CD4-positive, CD25-positive, alpha-beta regulatory T cell (primary cell): ENCODE measurements around the gene SORCS1. TPM values are rescaled to one million over a fixed set of nuclear protein-coding genes. Genes with fewer than 3 reads are reported as not detected.
A peak's percentile ranks its signal among the peaks of the same experiment; 100 is the strongest.

Source experiments
- ATAC-seq, 2 donors: fragments of 150-1000 bp; cut with Tn5 transposase; one replicate each; pipeline ENCODE4 v1.10.0; 2021; ENCODE audit warnings: low read depth in 2 of 2, moderate number of reproducible peaks in 2 of 2, moderate library complexity in 1 of 2
- DNase-seq, 3 donors: peaks; one replicate each; pipeline versions ENCODE4 v3.0.0 to v3.0.0-alpha.2; 2012 to 2022; ENCODE audit warnings: mixed read lengths in 1 of 3
- H3K27ac ChIP-seq: one replicate; pipeline ENCODE4 v1.7.0; 2013; ENCODE audit warnings: mild to moderate bottlenecking, low read length; ENCODE audit not compliant: insufficient read depth, poor library complexity, severe bottlenecking
- H3K27me3 ChIP-seq: one replicate; pipeline ENCODE4 v1.7.0; 2013; ENCODE audit warnings: low read length; ENCODE audit not compliant: control insufficient read depth, insufficient read depth
- H3K36me3 ChIP-seq: one replicate; pipeline ENCODE4 v1.7.0; 2013; ENCODE audit warnings: mild to moderate bottlenecking, low read length, moderate library complexity; ENCODE audit not compliant: control insufficient read depth, insufficient read depth
- H3K4me1 ChIP-seq: 2 replicates; pipeline ENCODE4 v1.7.0; 2013; ENCODE audit warnings: mild to moderate bottlenecking, low read length; ENCODE audit not compliant: insufficient read depth, control insufficient read depth, poor library complexity, severe bottlenecking
- H3K4me3 ChIP-seq: one replicate; pipeline ENCODE4 v1.7.0; 2013; ENCODE audit warnings: low read depth, mild to moderate bottlenecking, low read length, moderate library complexity
- H3K9me3 ChIP-seq, 2 experiments: 1 replicate in 1 of 2; 2 replicates in 1 of 2; pipeline ENCODE4 v1.7.0; 2013; ENCODE audit warnings: low read length in 2 of 2, mild to moderate bottlenecking in 1 of 2, moderate library complexity in 1 of 2; ENCODE audit not compliant: control insufficient read depth in 2 of 2
- H3K27ac Mint-ChIP-seq, 3 donors: one replicate each; pipeline ENCODE4 v1.8.0; 2020 to 2022; ENCODE audit warnings: mild to moderate bottlenecking in 3 of 3, mixed read lengths in 3 of 3, moderate library complexity in 2 of 3
- H3K27me3 Mint-ChIP-seq: one replicate; pipeline ENCODE4 v1.8.0; 2022; ENCODE audit warnings: mild to moderate bottlenecking, mixed read lengths
- H3K36me3 Mint-ChIP-seq: one replicate; pipeline ENCODE4 v1.8.0; 2020; ENCODE audit warnings: mixed read lengths
- H3K4me1 Mint-ChIP-seq, 4 donors: one replicate each; pipeline ENCODE4 v1.8.0; 2020 to 2022; ENCODE audit warnings: mixed read lengths in 4 of 4, mild to moderate bottlenecking in 1 of 4
- H3K4me3 Mint-ChIP-seq, 4 donors: one replicate each; pipeline ENCODE4 v1.8.0; 2020 to 2022; ENCODE audit warnings: mild to moderate bottlenecking in 4 of 4, mixed read lengths in 4 of 4, moderate library complexity in 3 of 4
- H3K9me3 Mint-ChIP-seq, 7 donors: one replicate each; pipeline ENCODE4 v1.8.0; 2020 to 2022; ENCODE audit warnings: mixed read lengths in 7 of 7, mild to moderate bottlenecking in 3 of 7, moderate library complexity in 2 of 7
- polyA plus RNA-seq, 4 donors: library from polyadenylated mRNA; unstranded; fragments of 300-500 nt; fragmentation: Illumina TruSeq; gene quantifications; one replicate each; pipeline ENCODE4 v1.2.3, GENCODE V29; 2021
- total RNA-seq: library from RNA; stranded (reverse); gene quantifications from one replicate; pipeline ENCODE4 v1.2.3, GENCODE V29; 2022

Gene SORCS1
- total and polyA plus RNA-seq, 5 donors from 2014 or later = not detected

DNA sequence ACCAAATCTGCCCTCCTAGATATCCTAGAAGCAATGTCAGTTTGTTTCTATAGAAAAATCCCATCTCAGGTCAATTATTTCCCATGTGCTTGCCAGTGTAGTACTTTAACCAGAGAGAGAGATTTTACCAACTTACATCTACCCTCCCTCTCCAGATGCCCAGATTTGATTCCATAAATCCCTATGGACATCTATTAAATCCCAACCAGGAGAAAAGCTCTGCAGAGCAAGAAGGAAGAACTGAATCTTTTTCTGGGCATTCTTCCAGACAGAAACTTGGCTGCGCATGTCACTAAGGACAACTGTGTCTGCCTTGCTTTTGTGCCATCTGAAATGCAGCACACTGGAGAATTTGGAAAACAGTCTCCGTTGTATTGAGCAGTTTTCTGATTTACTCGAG lies 597.6 kb downstream of the SORCS1 start:
- H3K4me3 Mint-ChIP-seq = no peak overlapping the region
- no peaks in the 10 kb centered on the region for H3K36me3 ChIP-seq
- no peaks in the 10 kb centered on the region for H3K27me3 ChIP-seq
- no peak for DNase-seq
- H3K4me1 Mint-ChIP-seq = no peaks in the 10 kb centered on the region
- no peaks in the 10 kb centered on the region for H3K27me3 Mint-ChIP-seq
- H3K4me3 ChIP-seq = no peak overlapping the region
- H3K9me3 Mint-ChIP-seq = peaks cover 0 to 9% (median 5%) of the 10 kb centered on the region in 7 donors
- H3K27ac Mint-ChIP-seq = peak overlapping the region in 1 of 3 donors; percentile 17
- H3K36me3 Mint-ChIP-seq = no peaks in the 10 kb centered on the region
- H3K27ac ChIP-seq = no peak overlapping the region
- H3K9me3 ChIP-seq = no peaks in the 10 kb centered on the region
- ATAC-seq = no peak
- no peaks in the 10 kb centered on the region for H3K4me1 ChIP-seq

DNA sequence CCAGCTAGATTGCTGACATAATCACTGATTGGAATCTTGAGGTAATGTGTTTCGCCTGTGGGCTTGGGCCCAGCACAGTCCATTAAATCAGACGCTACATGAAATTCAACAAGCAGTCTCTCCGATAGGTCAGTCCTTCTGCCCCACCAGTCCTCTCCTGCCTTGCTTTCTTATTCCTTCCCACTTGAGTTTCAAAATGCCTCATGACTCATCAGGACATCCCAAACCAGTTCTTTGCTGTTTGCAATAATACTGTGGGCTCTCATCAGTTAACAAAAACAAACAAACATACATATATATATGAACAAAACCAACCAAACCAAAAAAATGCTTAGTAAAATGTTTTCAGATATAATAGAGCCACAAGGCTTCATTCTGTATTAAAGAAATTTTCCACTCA lies 599.0 kb downstream of the SORCS1 start:
- DNase-seq (no peak), ATAC-seq (no peak)
- H3K9me3 ChIP-seq = no peaks in the 10 kb centered on the region
- no peaks in the 10 kb centered on the region for H3K36me3 ChIP-seq
- Mint-ChIP-seq H3K4me1 (no peaks in the 10 kb centered on the region), H3K4me3 (no peak overlapping the region), H3K27me3 (no peaks in the 10 kb centered on the region), H3K9me3 (peaks cover 0 to 9% (median 5%) of the 10 kb centered on the region in 7 donors), H3K36me3 (no peaks in the 10 kb centered on the region), H3K27ac (no peak overlapping the region)
- no peaks in the 10 kb centered on the region for H3K27me3 ChIP-seq
- H3K27ac ChIP-seq = no peak overlapping the region
- no peaks in the 10 kb centered on the region for H3K4me1 ChIP-seq
- H3K4me3 ChIP-seq = no peak overlapping the region

DNA sequence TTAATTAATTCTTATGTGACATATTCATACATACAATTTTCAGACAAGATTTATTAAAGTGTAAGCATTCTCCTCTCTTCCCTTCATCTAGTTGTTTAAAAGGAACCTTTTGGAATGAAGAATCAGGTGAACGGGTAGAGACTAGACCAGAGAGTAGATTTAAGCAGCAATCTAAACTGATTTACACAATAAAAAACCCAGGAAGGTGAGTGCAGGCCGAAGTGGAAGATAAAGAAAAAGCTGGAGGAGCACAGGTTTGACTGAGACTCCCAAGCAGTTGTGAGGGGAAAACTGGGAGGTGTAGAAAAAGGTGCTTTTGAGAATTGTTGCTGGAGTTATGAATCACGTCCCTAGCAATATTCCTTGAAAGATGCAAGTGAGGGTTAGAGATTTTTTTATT lies 601.1 kb downstream of the SORCS1 start:
- H3K36me3 Mint-ChIP-seq = no peaks in the 10 kb centered on the region
- H3K4me3 Mint-ChIP-seq = no peak overlapping the region
- Histone ChIP-seq H3K27ac (no peak overlapping the region), H3K4me3 (no peak overlapping the region), H3K9me3 (peaks cover 0 to 4% of the 10 kb centered on the region in 2 experiments), H3K36me3 (no peaks in the 10 kb centered on the region), H3K4me1 (no peaks in the 10 kb centered on the region), H3K27me3 (no peaks in the 10 kb centered on the region)
- no peak for DNase-seq
- H3K27ac Mint-ChIP-seq = no peak overlapping the region
- no peak for ATAC-seq
- peaks cover 0 to 19% (median 7%) of the 10 kb centered on the region in 7 donors for H3K9me3 Mint-ChIP-seq
- H3K4me1 Mint-ChIP-seq = no peaks in the 10 kb centered on the region
- H3K27me3 Mint-ChIP-seq = no peaks in the 10 kb centered on the region

DNA sequence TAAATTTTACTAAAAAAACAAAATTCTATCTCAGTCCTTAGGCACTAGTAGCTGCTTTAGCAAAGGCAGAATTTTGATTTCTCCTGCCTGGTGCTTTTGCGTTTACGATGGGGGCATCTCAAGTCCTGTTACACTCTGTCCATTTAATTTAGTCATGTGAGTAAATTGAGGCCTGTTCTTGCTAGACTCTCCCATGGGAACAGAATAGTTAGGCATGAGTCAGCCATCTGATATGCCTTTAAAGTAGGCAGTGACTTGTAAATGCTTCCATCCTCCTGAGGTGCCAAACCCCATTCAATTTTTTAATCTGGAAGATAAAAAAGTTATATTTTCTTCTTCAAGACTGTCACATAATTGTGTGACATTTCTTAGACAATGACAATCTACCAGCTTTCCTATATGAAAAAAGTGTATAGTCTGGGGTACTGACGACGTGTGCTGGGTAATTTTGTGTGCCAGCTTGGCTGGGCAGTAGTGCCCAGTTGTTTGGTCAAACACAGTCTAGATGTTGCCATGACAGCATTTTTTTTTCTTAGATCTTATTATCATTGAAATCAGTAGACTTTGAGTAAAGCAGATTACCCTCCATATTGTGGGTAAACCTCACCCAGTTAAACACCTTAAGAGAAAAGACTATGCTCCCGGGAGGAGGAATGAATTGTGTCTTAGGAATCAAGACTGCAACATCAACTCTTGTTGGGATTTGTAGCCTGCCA lies 603.4 kb downstream of the SORCS1 start:
- DNase-seq (no peak), ATAC-seq (no peak)
- no peak overlapping the region for H3K27ac Mint-ChIP-seq
- Histone ChIP-seq H3K4me3 (no peak overlapping the region), H3K4me1 (no peaks in the 10 kb centered on the region), H3K27ac (no peak overlapping the region), H3K9me3 (peaks cover 0 to 4% of the 10 kb centered on the region in 2 experiments), H3K36me3 (no peaks in the 10 kb centered on the region), H3K27me3 (no peaks in the 10 kb centered on the region)
- H3K36me3 Mint-ChIP-seq = no peaks in the 10 kb centered on the region
- no peaks in the 10 kb centered on the region for H3K27me3 Mint-ChIP-seq
- H3K4me1 Mint-ChIP-seq = no peaks in the 10 kb centered on the region
- H3K9me3 Mint-ChIP-seq = peaks cover 0 to 24% (median 8%) of the 10 kb centered on the region in 7 donors
- no peak overlapping the region for H3K4me3 Mint-ChIP-seq

DNA sequence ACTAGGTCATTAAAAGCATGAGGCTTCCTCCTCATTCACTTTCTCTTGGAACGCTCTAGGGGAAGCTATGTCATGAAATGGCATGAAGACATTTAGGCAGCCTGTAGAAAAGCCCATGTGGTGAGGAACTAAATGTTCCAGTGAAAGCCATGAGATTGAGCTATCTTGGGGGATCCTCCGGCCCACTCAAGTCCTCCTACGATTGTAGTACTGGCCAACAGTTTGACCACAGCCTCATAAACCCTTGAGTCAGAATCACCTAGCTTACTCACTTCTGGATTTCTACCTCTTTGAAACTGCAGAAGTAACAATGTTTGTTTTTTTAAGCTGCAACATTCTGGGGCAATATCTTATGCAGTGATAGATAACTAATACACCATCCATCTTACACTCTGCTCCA lies 605.1 kb downstream of the SORCS1 start:
- H3K9me3 Mint-ChIP-seq = peaks cover 0 to 21% (median 4%) of the 10 kb centered on the region in 7 donors
- no peaks in the 10 kb centered on the region for H3K36me3 Mint-ChIP-seq
- Histone ChIP-seq H3K9me3 (peaks cover 0 to 4% of the 10 kb centered on the region in 2 experiments), H3K36me3 (no peaks in the 10 kb centered on the region), H3K4me1 (no peaks in the 10 kb centered on the region), H3K27me3 (no peaks in the 10 kb centered on the region), H3K4me3 (no peak overlapping the region), H3K27ac (no peak overlapping the region)
- DNase-seq (no peak), ATAC-seq (no peak)
- H3K4me1 Mint-ChIP-seq = no peaks in the 10 kb centered on the region
- no peak overlapping the region for H3K4me3 Mint-ChIP-seq
- H3K27ac Mint-ChIP-seq = no peak overlapping the region
- no peaks in the 10 kb centered on the region for H3K27me3 Mint-ChIP-seq

DNA sequence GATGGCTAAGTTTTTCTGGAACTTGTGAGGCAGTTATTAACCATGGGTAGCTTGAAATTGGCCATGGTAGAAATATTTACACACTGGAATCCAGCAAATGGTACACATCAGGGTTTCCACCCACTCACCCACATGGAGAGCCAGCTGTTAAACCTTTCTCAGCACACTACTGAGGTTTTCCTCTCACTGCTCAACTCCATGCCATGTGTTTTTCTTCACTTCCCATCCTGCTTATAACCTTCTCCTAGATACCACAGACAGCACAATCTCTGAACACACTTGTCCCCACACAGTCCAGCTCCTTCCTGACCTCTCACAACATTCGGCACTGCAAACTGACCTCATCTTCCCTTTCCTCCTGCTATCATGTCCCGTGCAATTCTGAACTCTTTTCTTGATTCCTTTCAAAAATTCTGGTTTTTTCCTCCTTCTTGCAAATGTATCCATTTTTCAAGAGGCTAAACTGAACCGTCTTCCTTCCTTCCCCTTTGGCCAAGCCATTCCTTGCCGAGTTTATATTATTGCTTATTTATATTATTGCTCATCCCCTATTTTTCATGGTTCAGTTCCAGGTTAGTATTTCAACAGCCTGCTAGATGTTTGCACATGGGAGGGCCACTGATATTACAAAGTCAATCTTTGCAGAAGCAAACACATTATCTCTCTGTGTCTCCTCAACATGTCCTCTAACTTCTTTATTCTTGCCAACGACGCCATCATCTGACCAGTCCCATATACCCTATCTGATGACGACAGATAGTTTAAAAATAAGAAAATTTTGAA lies 606.4 kb downstream of the SORCS1 start:
- ATAC-seq (no peak), DNase-seq (no peak)
- Mint-ChIP-seq H3K4me1 (no peaks in the 10 kb centered on the region), H3K27me3 (no peaks in the 10 kb centered on the region), H3K27ac (no peak overlapping the region), H3K9me3 (peaks cover 0 to 18% (median 4%) of the 10 kb centered on the region in 7 donors), H3K4me3 (no peak overlapping the region), H3K36me3 (no peaks in the 10 kb centered on the region)
- Histone ChIP-seq H3K4me3 (no peak overlapping the region), H3K9me3 (peaks cover 0 to 4% of the 10 kb centered on the region in 2 experiments), H3K4me1 (no peaks in the 10 kb centered on the region), H3K36me3 (no peaks in the 10 kb centered on the region), H3K27me3 (no peaks in the 10 kb centered on the region), H3K27ac (no peak overlapping the region)

DNA sequence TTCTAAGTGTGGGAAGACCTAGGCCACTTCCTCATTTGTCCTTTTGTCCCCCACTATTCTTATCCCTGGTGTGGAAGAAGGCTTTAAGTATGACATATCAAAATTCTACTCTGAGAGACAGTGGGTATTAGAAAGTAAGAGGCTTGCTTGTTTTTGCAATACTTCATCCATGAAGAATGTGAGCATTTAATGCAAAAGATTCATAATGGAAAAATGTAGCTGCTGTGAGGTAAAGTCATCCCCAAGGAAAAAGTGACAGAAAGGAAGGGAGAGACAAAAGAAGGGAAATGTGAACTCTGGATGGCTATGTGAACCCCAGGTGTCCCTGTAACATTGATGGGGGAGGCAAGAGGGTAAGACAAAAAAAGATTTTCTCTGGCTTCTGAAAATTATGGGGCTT lies 607.5 kb downstream of the SORCS1 start:
- Histone ChIP-seq H3K9me3 (peaks cover 0 to 4% of the 10 kb centered on the region in 2 experiments), H3K4me3 (no peak overlapping the region), H3K27me3 (no peaks in the 10 kb centered on the region), H3K4me1 (no peaks in the 10 kb centered on the region), H3K36me3 (no peaks in the 10 kb centered on the region), H3K27ac (no peak overlapping the region)
- DNase-seq (no peak), ATAC-seq (no peak)
- H3K4me3 Mint-ChIP-seq = no peak overlapping the region
- no peaks in the 10 kb centered on the region for H3K36me3 Mint-ChIP-seq
- no peaks in the 10 kb centered on the region for H3K4me1 Mint-ChIP-seq
- H3K27ac Mint-ChIP-seq = no peak overlapping the region
- H3K27me3 Mint-ChIP-seq = no peaks in the 10 kb centered on the region
- H3K9me3 Mint-ChIP-seq = peaks cover 0 to 18% (median 4%) of the 10 kb centered on the region in 7 donors
